Measurements from ENCODE around the gene CATSPERB. TPM values are rescaled to one million over a fixed set of nuclear protein-coding genes. Genes with fewer than 3 reads are reported as not detected.
"Not testable (repeated sequence)": the region's sequence is repeated elsewhere in the genome, so short reads cannot be mapped to it uniquely, and the experiment has no call there.

Gene CATSPERB
- total RNA-seq, 1 experiment from 2014 or later = not detected

- Histone ChIP-seq H4K20me1 (ENCODE audit: insufficient read depth, low read depth, low read length) (no peaks in the 10 kb centered on the region), H3K9me2 (replicated peaks; ENCODE audit: insufficient read depth, low read length) (no peaks in the 10 kb centered on the region), H3K9ac (ENCODE audit: low read length) (no peak overlapping the region), H3K36me3 (ENCODE audit: insufficient read depth, low read length) (no peaks in the 10 kb centered on the region), H3K27me3 (ENCODE audit: low read length) (0 out of 2 replicates have a peak, but pooled peaks cover 4% of the 10 kb centered on the region), H3K4me1 (ENCODE audit: low read length) (no peaks in the 10 kb centered on the region), H3K4me2 (ENCODE audit: low read depth, low read length, poor library complexity, severe bottlenecking) (no peak overlapping the region), H2AFZ (ENCODE audit: low read length) (no peak overlapping the region), H3K9me3 (ENCODE audit: low read length) (peaks cover 3% of the 10 kb centered on the region; the same call in 1 of the 2 replicates), H3K79me2 (ENCODE audit: low read length) (no peaks in the 10 kb centered on the region), H3K4me3 (ENCODE audit: low read length) (no peak overlapping the region), H3K27ac (ENCODE audit: low read length) (no peak overlapping the region)
- no peak for DNase-seq
Measured at GRCh38 chr14:91708795-91709194, 23.1 kb downstream of the CATSPERB start.

GRCh38 chr14:91706996-91707395, 24.9 kb downstream of the CATSPERB start:
- Histone ChIP-seq H3K36me3 (ENCODE audit: insufficient read depth, low read length) (no peaks in the 10 kb centered on the region), H3K9ac (ENCODE audit: low read length) (no peak overlapping the region), H3K79me2 (ENCODE audit: low read length) (no peaks in the 10 kb centered on the region), H3K9me2 (replicated peaks; ENCODE audit: insufficient read depth, low read length) (no peaks in the 10 kb centered on the region), H4K20me1 (ENCODE audit: insufficient read depth, low read depth, low read length) (no peaks in the 10 kb centered on the region), H3K27me3 (ENCODE audit: low read length) (0 out of 2 replicates have a peak, but pooled peaks cover 4% of the 10 kb centered on the region), H3K4me3 (ENCODE audit: low read length) (no peak overlapping the region), H3K27ac (ENCODE audit: low read length) (no peak overlapping the region), H3K4me2 (ENCODE audit: low read depth, low read length, poor library complexity, severe bottlenecking) (no peak overlapping the region), H3K9me3 (ENCODE audit: low read length) (peaks cover 3% of the 10 kb centered on the region; the same call in 1 of the 2 replicates), H3K4me1 (ENCODE audit: low read length) (no peaks in the 10 kb centered on the region), H2AFZ (ENCODE audit: low read length) (no peak overlapping the region)
- DNase-seq = no peak

- no peak overlapping the region for H3K9ac ChIP-seq (ENCODE audit: low read length)
- H3K4me1 ChIP-seq (ENCODE audit: low read length) = no peaks in the 10 kb centered on the region
- no peak overlapping the region for H3K4me3 ChIP-seq (ENCODE audit: low read length)
- no peak overlapping the region for H2AFZ ChIP-seq (ENCODE audit: low read length)
- no peaks in the 10 kb centered on the region for H3K79me2 ChIP-seq (ENCODE audit: low read length)
- H3K27ac ChIP-seq (ENCODE audit: low read length) = no peak overlapping the region
- no peaks in the 10 kb centered on the region for H3K27me3 ChIP-seq (ENCODE audit: low read length)
- no peak for DNase-seq
- no peaks in the 10 kb centered on the region for H3K9me3 ChIP-seq (ENCODE audit: low read length)
- no peaks in the 10 kb centered on the region for H3K36me3 ChIP-seq (ENCODE audit: insufficient read depth, low read length)
- H4K20me1 ChIP-seq (ENCODE audit: insufficient read depth, low read depth, low read length) = no peaks in the 10 kb centered on the region
- no peaks in the 10 kb centered on the region for H3K9me2 ChIP-seq (replicated peaks; ENCODE audit: insufficient read depth, low read length)
- H3K4me2 ChIP-seq (ENCODE audit: low read depth, low read length, poor library complexity, severe bottlenecking) = no peak overlapping the region
Measured at GRCh38 chr14:91694643-91695042, 37.2 kb downstream of the CATSPERB start.

- no peaks in the 10 kb centered on the region for H4K20me1 ChIP-seq (ENCODE audit: insufficient read depth, low read depth, low read length)
- DNase-seq = no peak
- no peaks in the 10 kb centered on the region for H3K27me3 ChIP-seq (ENCODE audit: low read length)
- H3K4me2 ChIP-seq (ENCODE audit: low read depth, low read length, poor library complexity, severe bottlenecking) = no peak overlapping the region
- H3K9me3 ChIP-seq (ENCODE audit: low read length) = no peaks in the 10 kb centered on the region
- no peak overlapping the region for H3K4me3 ChIP-seq (ENCODE audit: low read length)
- H3K27ac ChIP-seq (ENCODE audit: low read length) = no peak overlapping the region
- no peaks in the 10 kb centered on the region for H3K36me3 ChIP-seq (ENCODE audit: insufficient read depth, low read length)
- no peak overlapping the region for H2AFZ ChIP-seq (ENCODE audit: low read length)
- no peak overlapping the region for H3K9ac ChIP-seq (ENCODE audit: low read length)
- no peaks in the 10 kb centered on the region for H3K9me2 ChIP-seq (replicated peaks; ENCODE audit: insufficient read depth, low read length)
- no peaks in the 10 kb centered on the region for H3K79me2 ChIP-seq (ENCODE audit: low read length)
- no peaks in the 10 kb centered on the region for H3K4me1 ChIP-seq (ENCODE audit: low read length)
Measured at GRCh38 chr14:91693346-91693745, 38.5 kb downstream of the CATSPERB start.

- no peaks in the 10 kb centered on the region for H3K27me3 ChIP-seq (ENCODE audit: low read length)
- H2AFZ ChIP-seq (ENCODE audit: low read length) = no peak overlapping the region
- no peak for DNase-seq
- H4K20me1 ChIP-seq (ENCODE audit: insufficient read depth, low read depth, low read length) = no peaks in the 10 kb centered on the region
- H3K4me2 ChIP-seq (ENCODE audit: low read depth, low read length, poor library complexity, severe bottlenecking) = no peak overlapping the region
- H3K27ac ChIP-seq (ENCODE audit: low read length) = no peak overlapping the region
- H3K79me2 ChIP-seq (ENCODE audit: low read length) = no peaks in the 10 kb centered on the region
- H3K9ac ChIP-seq (ENCODE audit: low read length) = no peak overlapping the region
- H3K9me2 ChIP-seq (replicated peaks; ENCODE audit: insufficient read depth, low read length) = no peaks in the 10 kb centered on the region
- H3K4me3 ChIP-seq (ENCODE audit: low read length) = no peak overlapping the region
- no peaks in the 10 kb centered on the region for H3K4me1 ChIP-seq (ENCODE audit: low read length)
- no peaks in the 10 kb centered on the region for H3K36me3 ChIP-seq (ENCODE audit: insufficient read depth, low read length)
- H3K9me3 ChIP-seq (ENCODE audit: low read length) = no peaks in the 10 kb centered on the region
Measured at GRCh38 chr14:91692075-91692474, 39.8 kb downstream of the CATSPERB start.

GRCh38 chr14:91689608-91690007, 42.3 kb downstream of the CATSPERB start:
- H3K27ac ChIP-seq (ENCODE audit: low read length) = no peak overlapping the region
- no peak overlapping the region for H3K9ac ChIP-seq (ENCODE audit: low read length)
- H2AFZ ChIP-seq (ENCODE audit: low read length) = no peak overlapping the region

GRCh38 chr14:91687436-91687835, 44.5 kb downstream of the CATSPERB start:
- H2AFZ ChIP-seq (ENCODE audit: low read length); H3K9me2 ChIP-seq (replicated peaks; ENCODE audit: insufficient read depth, low read length); H4K20me1 ChIP-seq (ENCODE audit: insufficient read depth, low read depth, low read length); H3K4me2 ChIP-seq (ENCODE audit: low read depth, low read length, poor library complexity, severe bottlenecking); H3K79me2 ChIP-seq (ENCODE audit: low read length); H3K27me3 ChIP-seq (ENCODE audit: low read length); H3K4me3 ChIP-seq (ENCODE audit: low read length); H3K27ac ChIP-seq (ENCODE audit: low read length); H3K9me3 ChIP-seq (ENCODE audit: low read length); H3K9ac ChIP-seq (ENCODE audit: low read length); DNase-seq; H3K36me3 ChIP-seq (ENCODE audit: insufficient read depth, low read length); H3K4me1 ChIP-seq (ENCODE audit: low read length): not testable (repeated sequence)

More at GRCh38 chr14:91689608-91690007, 42.3 kb downstream of the CATSPERB start:
- no peaks in the 10 kb centered on the region for H3K4me1 ChIP-seq (ENCODE audit: low read length)
- no peak for DNase-seq
- no peak overlapping the region for H3K4me2 ChIP-seq (ENCODE audit: low read depth, low read length, poor library complexity, severe bottlenecking)
- no peaks in the 10 kb centered on the region for H3K9me2 ChIP-seq (replicated peaks; ENCODE audit: insufficient read depth, low read length)
- no peaks in the 10 kb centered on the region for H3K9me3 ChIP-seq (ENCODE audit: low read length)
- no peaks in the 10 kb centered on the region for H3K27me3 ChIP-seq (ENCODE audit: low read length)
- H3K36me3 ChIP-seq (ENCODE audit: insufficient read depth, low read length) = no peaks in the 10 kb centered on the region
- no peaks in the 10 kb centered on the region for H4K20me1 ChIP-seq (ENCODE audit: insufficient read depth, low read depth, low read length)
- H3K79me2 ChIP-seq (ENCODE audit: low read length) = no peaks in the 10 kb centered on the region
- H3K4me3 ChIP-seq (ENCODE audit: low read length) = no peak overlapping the region

- no peaks in the 10 kb centered on the region for H4K20me1 ChIP-seq (ENCODE audit: insufficient read depth, low read depth, low read length)
- DNase-seq = no peak
- no peaks in the 10 kb centered on the region for H3K36me3 ChIP-seq (ENCODE audit: insufficient read depth, low read length)
Measured at GRCh38 chr14:91685600-91685999, 46.3 kb downstream of the CATSPERB start.

More at GRCh38 chr14:91685600-91685999, 46.3 kb downstream of the CATSPERB start:
- Histone ChIP-seq H3K9me2 (replicated peaks; ENCODE audit: insufficient read depth, low read length) (no peaks in the 10 kb centered on the region), H3K4me2 (ENCODE audit: low read depth, low read length, poor library complexity, severe bottlenecking) (no peak overlapping the region), H3K9me3 (ENCODE audit: low read length) (no peaks in the 10 kb centered on the region), H3K9ac (ENCODE audit: low read length) (no peak overlapping the region), H3K4me3 (ENCODE audit: low read length) (no peak overlapping the region), H3K4me1 (ENCODE audit: low read length) (no peaks in the 10 kb centered on the region), H3K27me3 (ENCODE audit: low read length) (no peaks in the 10 kb centered on the region), H2AFZ (ENCODE audit: low read length) (no peak overlapping the region), H3K79me2 (ENCODE audit: low read length) (no peaks in the 10 kb centered on the region), H3K27ac (ENCODE audit: low read length) (no peak overlapping the region)

Data from Karpas-422 (cell line).